Suprapubic skin (tissue), 3 donors: Measurements from ENCODE around the gene PCGF1.

ENCODE experiments used
- EP300 ChIP-seq: sonication (generic); formaldehyde crosslinking; IDR thresholded peaks from one replicate; pipeline ENCODE4 v1.6.1; 2017; ENCODE audit warnings: antibody characterized with exemption
- POLR2A ChIP-seq, 2 donors: fragments of 450-650 bp; IDR thresholded peaks; one replicate each; pipeline ENCODE4 v1.6.1; 2017; ENCODE audit warnings: antibody characterized with exemption in 2 of 2, mild to moderate bottlenecking in 2 of 2, moderate library complexity in 2 of 2
- TF ChIP-seq, protein P1 (sequence below), 2 donors: fragments of 200-600 bp in 1 of 2; fragments of 450-650 bp in 1 of 2; sonication (generic) in 1 of 2; IDR thresholded peaks; one replicate each; pipeline ENCODE4 v1.5.1; 2016 to 2019; ENCODE audit warnings: antibody characterized with exemption in 2 of 2, mild to moderate bottlenecking in 1 of 2, moderate library complexity in 1 of 2

DNA sequence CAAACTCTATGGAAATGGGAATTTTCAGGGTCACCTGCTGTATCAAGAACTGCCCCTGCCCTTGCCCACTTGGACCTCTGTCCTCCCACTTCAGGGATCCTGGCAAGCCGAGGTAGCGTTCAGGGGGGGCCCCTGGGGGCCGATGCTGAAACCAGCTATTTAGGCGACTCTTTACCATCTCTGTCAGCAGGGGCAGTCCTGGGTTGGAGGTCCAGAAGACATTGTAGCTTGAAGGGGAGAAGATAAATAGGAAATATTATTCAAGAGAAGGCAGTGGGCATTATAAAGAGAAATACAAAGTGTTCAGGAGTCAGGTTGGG is 44.7 kb downstream of the PCGF1 start:
- TF ChIP-seq, protein P1, sequence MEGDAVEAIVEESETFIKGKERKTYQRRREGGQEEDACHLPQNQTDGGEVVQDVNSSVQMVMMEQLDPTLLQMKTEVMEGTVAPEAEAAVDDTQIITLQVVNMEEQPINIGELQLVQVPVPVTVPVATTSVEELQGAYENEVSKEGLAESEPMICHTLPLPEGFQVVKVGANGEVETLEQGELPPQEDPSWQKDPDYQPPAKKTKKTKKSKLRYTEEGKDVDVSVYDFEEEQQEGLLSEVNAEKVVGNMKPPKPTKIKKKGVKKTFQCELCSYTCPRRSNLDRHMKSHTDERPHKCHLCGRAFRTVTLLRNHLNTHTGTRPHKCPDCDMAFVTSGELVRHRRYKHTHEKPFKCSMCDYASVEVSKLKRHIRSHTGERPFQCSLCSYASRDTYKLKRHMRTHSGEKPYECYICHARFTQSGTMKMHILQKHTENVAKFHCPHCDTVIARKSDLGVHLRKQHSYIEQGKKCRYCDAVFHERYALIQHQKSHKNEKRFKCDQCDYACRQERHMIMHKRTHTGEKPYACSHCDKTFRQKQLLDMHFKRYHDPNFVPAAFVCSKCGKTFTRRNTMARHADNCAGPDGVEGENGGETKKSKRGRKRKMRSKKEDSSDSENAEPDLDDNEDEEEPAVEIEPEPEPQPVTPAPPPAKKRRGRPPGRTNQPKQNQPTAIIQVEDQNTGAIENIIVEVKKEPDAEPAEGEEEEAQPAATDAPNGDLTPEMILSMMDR (IDR thresholded peaks at IDR 0.05), result no peak
- TF ChIP-seq POLR2A (IDR thresholded peaks at IDR 0.05) (no peak), EP300 (no peak)
